HL-60 (cell line): ENCODE measurements around the gene BCAR1.

ENCODE experiments used
- DNase-seq, 2 experiments: peaks; one replicate each; pipeline ENCODE4 v3.0.0-alpha.2; 2010 to 2020; ENCODE audit warnings: low read depth in 1 of 2, low spot score in 1 of 2
- H3K27ac ChIP-seq: fragments of 250-450 bp; sonication (Bioruptor Pico); replicated peaks from 2 replicates; pipeline ENCODE4 v1.5.1; 2020; ENCODE audit warnings: mild to moderate bottlenecking, moderate library complexity
- H3K27me3 ChIP-seq: fragments of 250-450 bp; sonication (Bioruptor Pico); 2 replicates; pipeline ENCODE4 v1.5.1; 2021; ENCODE audit warnings: mild to moderate bottlenecking, moderate library complexity; ENCODE audit not compliant: insufficient read depth, poor library complexity, severe bottlenecking
- H3K4me3 ChIP-seq: replicated peaks from 2 replicates; pipeline ENCODE4 v1.5.1; 2011; ENCODE audit warnings: mild to moderate bottlenecking, control low read depth, low read length; ENCODE audit not compliant: insufficient read depth
- GABPA ChIP-seq: IDR thresholded peaks from 2 replicates; pipeline ENCODE4 v1.6.1; 2012; ENCODE audit warnings: low read depth
- POLR2AphosphoS5 ChIP-seq: IDR thresholded peaks from 2 replicates; pipeline ENCODE4 v1.6.1; 2012; ENCODE audit warnings: low read depth
- SPI1 ChIP-seq: IDR thresholded peaks from 2 replicates; pipeline ENCODE4 v1.6.1; 2012; ENCODE audit warnings: low read depth, mild to moderate bottlenecking, borderline replicate concordance
- TF ChIP-seq, protein P1 (sequence below): IDR thresholded peaks from one replicate; pipeline ENCODE4 v1.5.1; 2011; ENCODE audit warnings: low read length, control low read depth, inconsistent platforms; ENCODE audit not compliant: insufficient read depth
- TF ChIP-seq, protein P2 (sequence below): IDR thresholded peaks from 2 replicates; pipeline ENCODE4 v1.6.1; 2012; ENCODE audit warnings: low read depth; ENCODE audit not compliant: insufficient replicate concordance

BCAR1 gene

DNA sequence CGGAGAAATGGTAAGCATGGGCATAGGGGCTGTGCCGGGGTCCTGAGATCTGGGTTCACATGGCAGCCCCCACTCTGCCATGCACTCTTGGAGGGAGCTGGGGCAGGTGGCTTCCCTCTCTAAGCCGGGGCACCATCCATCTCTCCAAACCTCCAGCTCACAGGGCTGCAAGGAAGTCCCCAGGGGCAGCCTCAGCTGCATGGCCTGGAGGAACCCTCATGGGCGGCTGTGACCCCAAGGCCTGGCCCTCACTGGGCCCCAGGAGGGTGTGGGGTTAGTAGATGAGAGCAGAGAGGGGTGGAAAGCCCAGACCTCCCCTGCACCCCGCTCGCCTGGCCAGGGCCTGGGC, 47.0 kb downstream of the BCAR1 start:
- H3K27me3 ChIP-seq = no peaks in the 10 kb centered on the region
- DNase-seq = no peak
- no peak overlapping the region for H3K4me3 ChIP-seq
- TF ChIP-seq SPI1 (no peak), GABPA (no peak), POLR2AphosphoS5 (no peak)
- TF ChIP-seq, protein P1, sequence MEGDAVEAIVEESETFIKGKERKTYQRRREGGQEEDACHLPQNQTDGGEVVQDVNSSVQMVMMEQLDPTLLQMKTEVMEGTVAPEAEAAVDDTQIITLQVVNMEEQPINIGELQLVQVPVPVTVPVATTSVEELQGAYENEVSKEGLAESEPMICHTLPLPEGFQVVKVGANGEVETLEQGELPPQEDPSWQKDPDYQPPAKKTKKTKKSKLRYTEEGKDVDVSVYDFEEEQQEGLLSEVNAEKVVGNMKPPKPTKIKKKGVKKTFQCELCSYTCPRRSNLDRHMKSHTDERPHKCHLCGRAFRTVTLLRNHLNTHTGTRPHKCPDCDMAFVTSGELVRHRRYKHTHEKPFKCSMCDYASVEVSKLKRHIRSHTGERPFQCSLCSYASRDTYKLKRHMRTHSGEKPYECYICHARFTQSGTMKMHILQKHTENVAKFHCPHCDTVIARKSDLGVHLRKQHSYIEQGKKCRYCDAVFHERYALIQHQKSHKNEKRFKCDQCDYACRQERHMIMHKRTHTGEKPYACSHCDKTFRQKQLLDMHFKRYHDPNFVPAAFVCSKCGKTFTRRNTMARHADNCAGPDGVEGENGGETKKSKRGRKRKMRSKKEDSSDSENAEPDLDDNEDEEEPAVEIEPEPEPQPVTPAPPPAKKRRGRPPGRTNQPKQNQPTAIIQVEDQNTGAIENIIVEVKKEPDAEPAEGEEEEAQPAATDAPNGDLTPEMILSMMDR = no peak
- TF ChIP-seq, protein P2, sequence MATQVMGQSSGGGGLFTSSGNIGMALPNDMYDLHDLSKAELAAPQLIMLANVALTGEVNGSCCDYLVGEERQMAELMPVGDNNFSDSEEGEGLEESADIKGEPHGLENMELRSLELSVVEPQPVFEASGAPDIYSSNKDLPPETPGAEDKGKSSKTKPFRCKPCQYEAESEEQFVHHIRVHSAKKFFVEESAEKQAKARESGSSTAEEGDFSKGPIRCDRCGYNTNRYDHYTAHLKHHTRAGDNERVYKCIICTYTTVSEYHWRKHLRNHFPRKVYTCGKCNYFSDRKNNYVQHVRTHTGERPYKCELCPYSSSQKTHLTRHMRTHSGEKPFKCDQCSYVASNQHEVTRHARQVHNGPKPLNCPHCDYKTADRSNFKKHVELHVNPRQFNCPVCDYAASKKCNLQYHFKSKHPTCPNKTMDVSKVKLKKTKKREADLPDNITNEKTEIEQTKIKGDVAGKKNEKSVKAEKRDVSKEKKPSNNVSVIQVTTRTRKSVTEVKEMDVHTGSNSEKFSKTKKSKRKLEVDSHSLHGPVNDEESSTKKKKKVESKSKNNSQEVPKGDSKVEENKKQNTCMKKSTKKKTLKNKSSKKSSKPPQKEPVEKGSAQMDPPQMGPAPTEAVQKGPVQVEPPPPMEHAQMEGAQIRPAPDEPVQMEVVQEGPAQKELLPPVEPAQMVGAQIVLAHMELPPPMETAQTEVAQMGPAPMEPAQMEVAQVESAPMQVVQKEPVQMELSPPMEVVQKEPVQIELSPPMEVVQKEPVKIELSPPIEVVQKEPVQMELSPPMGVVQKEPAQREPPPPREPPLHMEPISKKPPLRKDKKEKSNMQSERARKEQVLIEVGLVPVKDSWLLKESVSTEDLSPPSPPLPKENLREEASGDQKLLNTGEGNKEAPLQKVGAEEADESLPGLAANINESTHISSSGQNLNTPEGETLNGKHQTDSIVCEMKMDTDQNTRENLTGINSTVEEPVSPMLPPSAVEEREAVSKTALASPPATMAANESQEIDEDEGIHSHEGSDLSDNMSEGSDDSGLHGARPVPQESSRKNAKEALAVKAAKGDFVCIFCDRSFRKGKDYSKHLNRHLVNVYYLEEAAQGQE = no peak
- no peak overlapping the region for H3K27ac ChIP-seq

DNA sequence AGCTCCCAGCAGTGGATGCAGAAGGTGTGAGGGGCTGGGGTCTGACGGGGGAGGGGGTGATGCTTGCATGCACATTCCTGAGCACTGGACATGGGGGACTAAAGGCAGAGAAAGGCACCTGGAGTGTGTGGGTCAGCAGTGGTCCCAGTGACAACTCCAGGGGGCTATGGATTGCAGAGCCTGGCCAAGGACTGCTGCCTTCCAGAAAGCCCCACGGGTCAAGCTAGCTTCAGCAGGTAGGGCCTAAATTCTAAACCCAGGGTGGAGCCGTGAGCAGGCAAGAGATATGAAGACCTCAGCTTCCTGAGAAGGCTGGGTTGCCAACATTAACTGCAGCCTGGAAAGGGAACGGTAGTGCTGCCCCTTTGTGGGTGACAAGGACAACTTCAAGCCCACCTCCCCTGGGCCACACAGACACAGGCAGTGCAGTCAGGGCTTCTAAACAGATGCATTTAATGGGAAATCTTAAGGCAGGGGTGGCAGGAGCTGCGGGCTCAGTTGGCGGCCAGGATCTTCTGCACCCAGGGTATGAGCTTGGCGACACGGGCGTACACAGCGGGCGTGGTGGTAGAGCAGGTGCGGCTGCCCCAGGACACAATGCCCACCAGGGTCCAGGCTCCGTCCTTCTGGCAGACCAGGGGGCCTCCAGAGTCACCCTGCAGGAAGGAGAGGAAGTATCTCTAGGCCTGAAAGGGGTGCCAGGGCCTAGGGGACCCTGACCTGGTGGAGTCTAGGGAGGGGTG, 47.6 kb downstream of the BCAR1 start:
- no peak for DNase-seq
- TF ChIP-seq GABPA = no peak
- TF ChIP-seq, protein P2 = no peak
- TF ChIP-seq, protein P1 = no peak
- no peak for TF ChIP-seq POLR2AphosphoS5
- TF ChIP-seq SPI1 = no peak
- Histone ChIP-seq H3K4me3 (no peak overlapping the region), H3K27ac (no peak overlapping the region), H3K27me3 (no peaks in the 10 kb centered on the region)

DNA sequence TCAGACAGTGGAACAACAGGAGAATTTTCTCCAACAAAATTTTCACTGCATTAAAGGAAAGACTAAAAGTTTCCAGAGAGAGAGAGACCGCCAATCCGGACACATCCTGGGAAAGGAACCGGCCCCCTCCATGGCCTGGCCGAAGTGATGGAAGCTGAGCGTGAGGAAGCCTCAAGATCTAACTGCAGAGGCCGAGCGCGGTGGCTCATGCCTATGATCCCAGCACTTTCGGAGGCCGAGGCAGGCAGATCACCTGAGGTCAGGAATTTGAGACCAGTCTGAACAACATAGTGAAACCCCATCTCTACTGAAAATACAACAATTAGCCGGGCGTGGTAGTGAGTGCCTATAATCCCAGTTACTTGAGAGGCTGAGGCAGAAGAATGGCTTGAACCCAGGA, 48.3 kb downstream of the BCAR1 start:
- TF ChIP-seq, protein P2 = no peak
- TF ChIP-seq, protein P1 = no peak
- no peak for TF ChIP-seq SPI1
- TF ChIP-seq GABPA = no peak
- no peak for TF ChIP-seq POLR2AphosphoS5
- no peak overlapping the region for H3K27ac ChIP-seq
- H3K27me3 ChIP-seq = peaks cover 4% of the 10 kb centered on the region
- no peak for DNase-seq
- H3K4me3 ChIP-seq = no peak overlapping the region
